DMS153 treated with DMSO at 0.1 percent for 48 hours (cell line): ENCODE data around the gene DVL3.

Experiments used
- DNase-seq: peaks from one replicate; lab custom pipeline; 2025; ENCODE audit not compliant: unreplicated experiment; lab: John Stamatoyannopoulos, UW

Gene DVL3

GRCh38 chr3:184209146-184209923, 54.2 kb downstream of the DVL3 start:
- DNase-seq, result no peak

GRCh38 chr3:184211297-184211696, 56.1 kb downstream of the DVL3 start:
- no peak for DNase-seq

GRCh38 chr3:184211718-184212117, 56.5 kb downstream of the DVL3 start:
- DNase-seq, result no peak

- DNase-seq, result no peak
These were observed 63.6 kb downstream of the DVL3 start for GRCh38 chr3:184218814-184219213.

- DNase-seq, result no peak
These were observed 67.3 kb downstream of the DVL3 start for GRCh38 chr3:184222521-184222920.
